IMR-90 (cell line): ENCODE results near the gene NPAS3. TPM values are rescaled to one million over a fixed set of nuclear protein-coding genes. Genes with fewer than 3 reads are reported as not detected.

Source experiments
- ATAC-seq: fragments of 200-7000 bp; cut with Tn5 transposase; 2 replicates; pipeline ENCODE4 v1.9.1; 2020; ENCODE audit warnings: low read depth, mild to moderate bottlenecking, moderate library complexity
- BruUV-seq: library from RNA; stranded (reverse); fragments of 400-500 nt; replicated peaks from 2 replicates; lab custom pipeline; 2021; lab: Mats Ljungman, UMichigan
- CTCF ChIA-PET: fragments of 300-600 bp; formaldehyde crosslinking; extraction: SDS; loops from one replicate; lab custom pipeline; 2021; ENCODE audit warnings: antibody characterized with exemption; lab: Yijun Ruan, JAX
- POLR2A ChIA-PET: fragments of 300-600 bp; sonication (Branson Sonifier 250); formaldehyde crosslinking; loops from one replicate; lab custom pipeline; 2022; ENCODE audit warnings: antibody characterized with exemption; ENCODE audit not compliant: unreplicated experiment; lab: Charles Lee
- DNase-seq: peaks from one replicate; pipeline ENCODE4 v3.0.0; 2013
- H2AFZ ChIP-seq: replicated peaks from 2 replicates; pipeline ENCODE3; 2013; ENCODE audit warnings: low read length, mild to moderate bottlenecking; ENCODE audit not compliant: poor library complexity
- H2AK5ac ChIP-seq: 2 replicates; pipeline ENCODE4 v1.6.1; 2013; ENCODE audit warnings: low read depth, low read length, inconsistent platforms
- H2AK9ac ChIP-seq: replicated peaks from 2 replicates; pipeline ENCODE3; 2013; ENCODE audit warnings: mild to moderate bottlenecking, low read depth, low read length, moderate library complexity; ENCODE audit not compliant: poor library complexity
- H2BK120ac ChIP-seq: 2 replicates; pipeline ENCODE4 v1.6.1; 2013; ENCODE audit warnings: low read depth, low read length, inconsistent platforms
- H2BK15ac ChIP-seq: 3 replicates; pipeline ENCODE4 v1.6.1; 2013; ENCODE audit warnings: low read depth, low read length, inconsistent platforms
- H2BK20ac ChIP-seq: 2 replicates; pipeline ENCODE4 v1.6.1; 2013; ENCODE audit warnings: low read depth, mild to moderate bottlenecking, inconsistent platforms, low read length, moderate library complexity
- H2BK5ac ChIP-seq: 2 replicates; pipeline ENCODE4 v1.6.1; 2013; ENCODE audit warnings: mild to moderate bottlenecking, low read depth, low read length, inconsistent platforms; ENCODE audit not compliant: poor library complexity, severe bottlenecking
- H3K14ac ChIP-seq: replicated peaks from 2 replicates; pipeline ENCODE4 v1.6.1; 2013; ENCODE audit warnings: low read depth, low read length, inconsistent platforms
- H3K18ac ChIP-seq: 2 replicates; pipeline ENCODE4 v1.6.1; 2013; ENCODE audit warnings: low read depth, low read length, control low read depth
- H3K23ac ChIP-seq: 2 replicates; pipeline ENCODE4 v1.6.1; 2013; ENCODE audit warnings: low read depth, low read length, inconsistent platforms
- H3K27ac ChIP-seq: 2 replicates; pipeline ENCODE4 v1.5.1; 2013; ENCODE audit warnings: mild to moderate bottlenecking, control low read depth, low read length; ENCODE audit not compliant: insufficient read depth
- H3K27me3 ChIP-seq: 2 replicates; pipeline ENCODE4 v1.6.1; 2013; ENCODE audit warnings: low read length; ENCODE audit not compliant: control insufficient read depth, insufficient read depth
- H3K36me3 ChIP-seq: 2 replicates; pipeline ENCODE4 v1.6.1; 2013; ENCODE audit warnings: low read length, mixed read lengths; ENCODE audit not compliant: control insufficient read depth, insufficient read depth
- H3K4ac ChIP-seq: 2 replicates; pipeline ENCODE4 v1.6.1; 2013; ENCODE audit warnings: low read depth, low read length, inconsistent platforms
- H3K4me1 ChIP-seq: 2 replicates; pipeline ENCODE4 v1.6.1; 2013; ENCODE audit warnings: low read length, mixed read lengths; ENCODE audit not compliant: control insufficient read depth, insufficient read depth
- H3K4me2 ChIP-seq: 2 replicates; pipeline ENCODE4 v1.6.1; 2013; ENCODE audit warnings: low read depth, mild to moderate bottlenecking, control low read depth, low read length, moderate library complexity
- H3K4me3 ChIP-seq: 2 replicates; pipeline ENCODE4 v1.5.1; 2013; ENCODE audit warnings: low read depth, mild to moderate bottlenecking, control low read depth, low read length, moderate library complexity; ENCODE audit not compliant: insufficient read depth
- H3K56ac ChIP-seq: 2 replicates; pipeline ENCODE4 v1.6.1; 2013; ENCODE audit warnings: low read length, inconsistent platforms; ENCODE audit not compliant: insufficient read depth; ENCODE audit errors: extremely low read depth
- H3K79me1 ChIP-seq, 2 experiments: 2 replicates each; pipeline ENCODE4 v1.6.1; 2013; ENCODE audit warnings: low read length in 2 of 2, inconsistent platforms in 1 of 2, low read depth in 1 of 2
- H3K9ac ChIP-seq: 2 replicates; pipeline ENCODE4 v1.6.1; 2013; ENCODE audit warnings: low read depth, low read length, control low read depth
- H3K9me1 ChIP-seq: 2 replicates; pipeline ENCODE4 v1.6.1; 2013; ENCODE audit warnings: low read length, inconsistent platforms; ENCODE audit not compliant: insufficient read depth
- H3K9me3 ChIP-seq: 2 replicates; pipeline ENCODE4 v1.6.1; 2013; ENCODE audit warnings: low read length; ENCODE audit not compliant: control insufficient read depth, insufficient read depth
- H4K20me1 ChIP-seq: 2 replicates; pipeline ENCODE4 v1.6.1; 2013; ENCODE audit warnings: low read length, inconsistent platforms; ENCODE audit not compliant: insufficient read depth
- H4K5ac ChIP-seq: 2 replicates; pipeline ENCODE4 v1.6.1; 2013; ENCODE audit warnings: mild to moderate bottlenecking, low read depth, low read length, control low read depth
- H4K8ac ChIP-seq, 2 experiments: 2 replicates each; pipeline ENCODE4 v1.6.1; 2013; ENCODE audit warnings: low read depth in 2 of 2, low read length in 2 of 2, control low read depth in 1 of 2, inconsistent platforms in 1 of 2
- H4K91ac ChIP-seq: 2 replicates; pipeline ENCODE4 v1.6.1; 2013; ENCODE audit warnings: low read depth, low read length, inconsistent platforms; ENCODE audit not compliant: insufficient read depth
- BHLHE40 ChIP-seq: fragments of 150-350 bp; IDR thresholded peaks from 2 replicates; pipeline ENCODE4 v1.6.1; 2016; ENCODE audit warnings: mild to moderate bottlenecking, low read depth, low read length
- CEBPB ChIP-seq: IDR thresholded peaks from 2 replicates; pipeline ENCODE4 v1.6.1; 2012; ENCODE audit warnings: low read depth, low read length, improper control_type of control experiment
- CHD1 ChIP-seq: IDR thresholded peaks from 2 replicates; pipeline ENCODE4 v1.6.1; 2012; ENCODE audit warnings: low read depth, low read length, improper control_type of control experiment
- MAFK ChIP-seq: IDR thresholded peaks from 2 replicates; pipeline ENCODE4 v1.6.1; 2012; ENCODE audit warnings: low read depth, low read length, improper control_type of control experiment
- MAZ ChIP-seq: IDR thresholded peaks from 2 replicates; pipeline ENCODE4 v1.6.1; 2012; ENCODE audit warnings: low read depth, mild to moderate bottlenecking, low read length, improper control_type of control experiment, moderate library complexity, borderline replicate concordance
- MXI1 ChIP-seq: IDR thresholded peaks from 2 replicates; pipeline ENCODE4 v1.6.1; 2012; ENCODE audit warnings: low read depth, mild to moderate bottlenecking, low read length, moderate library complexity, borderline replicate concordance
- NFE2L2 ChIP-seq: fragments of 150-350 bp; IDR thresholded peaks from 2 replicates; pipeline ENCODE4 v1.6.1; 2016; ENCODE audit warnings: low read depth, mild to moderate bottlenecking, low read length
- POLR2A ChIP-seq: IDR thresholded peaks from 2 replicates; pipeline ENCODE4 v1.6.1; 2012; ENCODE audit warnings: mild to moderate bottlenecking, low read depth, low read length
- RAD21 ChIP-seq: IDR thresholded peaks from 2 replicates; pipeline ENCODE4 v1.6.1; 2012; ENCODE audit warnings: low read length, improper control_type of control experiment
- RCOR1 ChIP-seq: IDR thresholded peaks from 2 replicates; pipeline ENCODE4 v1.6.1; 2012; ENCODE audit warnings: mild to moderate bottlenecking, low read length, improper control_type of control experiment; ENCODE audit not compliant: insufficient replicate concordance
- RFX5 ChIP-seq: IDR thresholded peaks from 2 replicates; pipeline ENCODE4 v1.8.0; 2012; ENCODE audit warnings: low read depth, mild to moderate bottlenecking, low read length, moderate library complexity
- SMC3 ChIP-seq: fragments of 150-350 bp; IDR thresholded peaks from 2 replicates; pipeline ENCODE4 v1.6.1; 2016; ENCODE audit warnings: low read depth, mild to moderate bottlenecking, antibody characterized with exemption, low read length, moderate library complexity
- WGBS, 2 experiments: methylation state at CpG; one replicate each; pipeline versions ENCODE4 v1.1.5 to v1.1.7; 2013; ENCODE audit warnings: missing lambda C conversion rate in 2 of 2; ENCODE audit not compliant: insufficient read length in 1 of 2; ENCODE audit errors: extremely low coverage in 2 of 2; 5-methylcytosine and 5-hydroxymethylcytosine counted together
- dilution Hi-C: fragments of 300-500 bp; cut with HindIII; formaldehyde crosslinking; loops from one replicate; pipeline ENCODE4 v1.14.3; 2018; ENCODE audit warnings: low sequenced_read_pairs; ENCODE audit not compliant: unreplicated experiment
- in situ Hi-C: fragments of 300-500 bp; cut with MboI; formaldehyde crosslinking; loops from 3 replicates; pipeline ENCODE4 v1.14.3; 2019; ENCODE audit warnings: low sequenced_read_pairs, inconsistent platforms, mixed read lengths
- intact Hi-C: fragments of 100-400 bp; cut with micrococcal nuclease; formaldehyde crosslinking; loops from 2 replicates; pipeline ENCODE4 v1.10.0; 2022
- polyA plus RNA-seq, 3 experiments: library from polyadenylated mRNA; depleted of rRNA; stranded (reverse); fragments of >200 nt; gene quantifications; 2 replicates each; pipeline ENCODE4 v1.2.3, GENCODE V29; 2012; ENCODE audit warnings: low replicate concordance in 1 of 3
- total RNA-seq: library from RNA; depleted of rRNA; stranded (reverse); fragments of >200 nt; gene quantifications from 2 replicates; pipeline ENCODE4 v1.2.3, GENCODE V29; 2012
- TF ChIP-seq, protein P1 (sequence below): fragments of 150-350 bp; IDR thresholded peaks from 2 replicates; pipeline ENCODE4 v1.6.1; 2016; ENCODE audit warnings: low read depth, mild to moderate bottlenecking, low read length, moderate library complexity, borderline replicate concordance
- TF ChIP-seq, protein P2 (sequence below): conservative IDR thresholded peaks from 2 replicates; pipeline ENCODE4 v1.5.1; 2012; ENCODE audit warnings: mild to moderate bottlenecking, low read depth, low read length, improper control_type of control experiment
- TF ChIP-seq, protein P3 (sequence below): fragments of 150-350 bp; IDR thresholded peaks from 2 replicates; pipeline ENCODE4 v1.6.1; 2017; ENCODE audit warnings: mild to moderate bottlenecking, antibody characterized with exemption, low read length, low read depth

Gene NPAS3
- total and polyA plus RNA-seq, 2 of the 4 experiments (the other 2 are of a cell fraction): not detected

DNA sequence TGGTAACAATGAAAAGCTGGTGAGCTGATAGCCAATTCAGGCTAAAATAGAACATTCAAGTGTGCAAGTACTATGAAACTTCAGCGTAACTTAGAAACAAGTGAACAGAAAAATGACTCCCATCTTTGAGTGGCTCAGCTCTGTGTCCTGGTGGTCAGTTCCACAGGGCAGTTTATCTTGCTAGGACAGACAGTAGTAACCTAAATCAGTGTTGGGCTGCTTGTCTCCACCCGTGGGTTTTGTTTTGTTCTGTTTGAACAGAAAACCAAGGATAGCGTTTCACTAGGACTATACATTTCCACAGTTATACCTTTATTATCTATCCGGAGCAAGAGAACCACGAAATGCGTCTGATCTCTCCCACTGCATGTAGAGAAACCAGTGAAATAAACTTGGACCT lies 544.4 kb downstream of the NPAS3 start:
- no peak overlapping the region for H3K18ac ChIP-seq
- H2BK15ac ChIP-seq: no peak overlapping the region
- no peak overlapping the region for H2BK120ac ChIP-seq
- no peak overlapping the region for H2BK5ac ChIP-seq
- H3K4ac ChIP-seq: no peak overlapping the region
- no peak overlapping the region for H4K8ac ChIP-seq
- CTCF ChIA-PET: no interaction called here
- H3K9ac ChIP-seq: no peak overlapping the region
- no peaks in the 10 kb centered on the region for H4K20me1 ChIP-seq
- WGBS, 2 experiments: 100% methylated on average over 1 of the region's 6 CpGs; no CpG with 5 or more reads in 1 of the 2 experiments
- H3K14ac ChIP-seq: no peak overlapping the region
- H3K4me2 ChIP-seq: no peak overlapping the region
- ATAC-seq (no peak), DNase-seq (no peak)
- H3K56ac ChIP-seq: no peak overlapping the region
- H2BK20ac ChIP-seq: no peak overlapping the region
- no peaks in the 10 kb centered on the region for H3K79me1 ChIP-seq
- H3K27ac ChIP-seq: no peak overlapping the region
- no peak overlapping the region for H2AK9ac ChIP-seq
- H3K27me3 ChIP-seq: no peaks in the 10 kb centered on the region
- no peaks in the 10 kb centered on the region for H3K9me3 ChIP-seq
- H4K91ac ChIP-seq: no peak overlapping the region
- intact Hi-C loops: no loop called here
- dilution Hi-C loops: no loop called here
- no peak overlapping the region for H3K4me3 ChIP-seq
- no peak for TF ChIP-seq RCOR1
- TF ChIP-seq MAFK: no peak
- no peak for TF ChIP-seq RAD21
- no peak for TF ChIP-seq CEBPB
- TF ChIP-seq MXI1: no peak
- TF ChIP-seq CHD1: no peak
- no peak for TF ChIP-seq RFX5
- no peak for TF ChIP-seq BHLHE40
- TF ChIP-seq MAZ: no peak
- TF ChIP-seq, protein P1, sequence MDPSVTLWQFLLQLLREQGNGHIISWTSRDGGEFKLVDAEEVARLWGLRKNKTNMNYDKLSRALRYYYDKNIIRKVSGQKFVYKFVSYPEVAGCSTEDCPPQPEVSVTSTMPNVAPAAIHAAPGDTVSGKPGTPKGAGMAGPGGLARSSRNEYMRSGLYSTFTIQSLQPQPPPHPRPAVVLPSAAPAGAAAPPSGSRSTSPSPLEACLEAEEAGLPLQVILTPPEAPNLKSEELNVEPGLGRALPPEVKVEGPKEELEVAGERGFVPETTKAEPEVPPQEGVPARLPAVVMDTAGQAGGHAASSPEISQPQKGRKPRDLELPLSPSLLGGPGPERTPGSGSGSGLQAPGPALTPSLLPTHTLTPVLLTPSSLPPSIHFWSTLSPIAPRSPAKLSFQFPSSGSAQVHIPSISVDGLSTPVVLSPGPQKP: no peak
- TF ChIP-seq SMC3: no peak
- no peak for TF ChIP-seq NFE2L2
- TF ChIP-seq, protein P2, sequence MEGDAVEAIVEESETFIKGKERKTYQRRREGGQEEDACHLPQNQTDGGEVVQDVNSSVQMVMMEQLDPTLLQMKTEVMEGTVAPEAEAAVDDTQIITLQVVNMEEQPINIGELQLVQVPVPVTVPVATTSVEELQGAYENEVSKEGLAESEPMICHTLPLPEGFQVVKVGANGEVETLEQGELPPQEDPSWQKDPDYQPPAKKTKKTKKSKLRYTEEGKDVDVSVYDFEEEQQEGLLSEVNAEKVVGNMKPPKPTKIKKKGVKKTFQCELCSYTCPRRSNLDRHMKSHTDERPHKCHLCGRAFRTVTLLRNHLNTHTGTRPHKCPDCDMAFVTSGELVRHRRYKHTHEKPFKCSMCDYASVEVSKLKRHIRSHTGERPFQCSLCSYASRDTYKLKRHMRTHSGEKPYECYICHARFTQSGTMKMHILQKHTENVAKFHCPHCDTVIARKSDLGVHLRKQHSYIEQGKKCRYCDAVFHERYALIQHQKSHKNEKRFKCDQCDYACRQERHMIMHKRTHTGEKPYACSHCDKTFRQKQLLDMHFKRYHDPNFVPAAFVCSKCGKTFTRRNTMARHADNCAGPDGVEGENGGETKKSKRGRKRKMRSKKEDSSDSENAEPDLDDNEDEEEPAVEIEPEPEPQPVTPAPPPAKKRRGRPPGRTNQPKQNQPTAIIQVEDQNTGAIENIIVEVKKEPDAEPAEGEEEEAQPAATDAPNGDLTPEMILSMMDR: no peak
- no peak for TF ChIP-seq POLR2A
- TF ChIP-seq, protein P3, sequence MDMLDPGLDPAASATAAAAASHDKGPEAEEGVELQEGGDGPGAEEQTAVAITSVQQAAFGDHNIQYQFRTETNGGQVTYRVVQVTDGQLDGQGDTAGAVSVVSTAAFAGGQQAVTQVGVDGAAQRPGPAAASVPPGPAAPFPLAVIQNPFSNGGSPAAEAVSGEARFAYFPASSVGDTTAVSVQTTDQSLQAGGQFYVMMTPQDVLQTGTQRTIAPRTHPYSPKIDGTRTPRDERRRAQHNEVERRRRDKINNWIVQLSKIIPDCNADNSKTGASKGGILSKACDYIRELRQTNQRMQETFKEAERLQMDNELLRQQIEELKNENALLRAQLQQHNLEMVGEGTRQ: no peak
- H2AFZ ChIP-seq: no peak overlapping the region
- H4K5ac ChIP-seq: no peak overlapping the region
- no peak overlapping the region for H3K23ac ChIP-seq
- no peaks in the 10 kb centered on the region for H3K4me1 ChIP-seq
- H3K9me1 ChIP-seq: no peaks in the 10 kb centered on the region
- in situ Hi-C loops: no loop called here
- no peak overlapping the region for H2AK5ac ChIP-seq
- no peaks in the 10 kb centered on the region for H3K36me3 ChIP-seq
- no TSS peak for BruUV-seq
- POLR2A ChIA-PET: no interaction called here
